Measurements from ENCODE around the gene SEC24B.
"Not testable (repeated sequence)": the region's sequence is repeated elsewhere in the genome, so short reads cannot be mapped to it uniquely, and the experiment has no call there.

The SEC24B gene

DNA sequence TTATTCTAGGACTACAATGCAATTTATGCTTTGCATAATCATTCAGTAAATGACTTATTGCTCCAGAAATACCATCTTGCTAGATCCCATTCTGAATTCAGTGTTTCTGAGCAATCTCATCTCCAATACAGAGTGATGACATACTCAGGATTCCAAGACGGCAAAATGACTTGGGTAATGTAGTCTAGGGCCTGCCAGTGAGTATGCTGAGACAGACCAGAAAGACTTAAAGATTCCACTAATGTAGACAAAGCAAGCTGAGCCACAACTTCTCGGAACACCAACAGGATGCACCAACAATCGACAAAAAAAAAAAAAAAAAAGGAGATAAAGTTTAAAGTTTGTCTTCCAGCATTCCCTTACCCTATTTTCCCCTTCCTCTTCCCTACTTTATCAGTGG is 919 bp upstream of the SEC24B start:
- DNase-seq (ENCODE audit: low spot score), result peak; percentile 3

DNA sequence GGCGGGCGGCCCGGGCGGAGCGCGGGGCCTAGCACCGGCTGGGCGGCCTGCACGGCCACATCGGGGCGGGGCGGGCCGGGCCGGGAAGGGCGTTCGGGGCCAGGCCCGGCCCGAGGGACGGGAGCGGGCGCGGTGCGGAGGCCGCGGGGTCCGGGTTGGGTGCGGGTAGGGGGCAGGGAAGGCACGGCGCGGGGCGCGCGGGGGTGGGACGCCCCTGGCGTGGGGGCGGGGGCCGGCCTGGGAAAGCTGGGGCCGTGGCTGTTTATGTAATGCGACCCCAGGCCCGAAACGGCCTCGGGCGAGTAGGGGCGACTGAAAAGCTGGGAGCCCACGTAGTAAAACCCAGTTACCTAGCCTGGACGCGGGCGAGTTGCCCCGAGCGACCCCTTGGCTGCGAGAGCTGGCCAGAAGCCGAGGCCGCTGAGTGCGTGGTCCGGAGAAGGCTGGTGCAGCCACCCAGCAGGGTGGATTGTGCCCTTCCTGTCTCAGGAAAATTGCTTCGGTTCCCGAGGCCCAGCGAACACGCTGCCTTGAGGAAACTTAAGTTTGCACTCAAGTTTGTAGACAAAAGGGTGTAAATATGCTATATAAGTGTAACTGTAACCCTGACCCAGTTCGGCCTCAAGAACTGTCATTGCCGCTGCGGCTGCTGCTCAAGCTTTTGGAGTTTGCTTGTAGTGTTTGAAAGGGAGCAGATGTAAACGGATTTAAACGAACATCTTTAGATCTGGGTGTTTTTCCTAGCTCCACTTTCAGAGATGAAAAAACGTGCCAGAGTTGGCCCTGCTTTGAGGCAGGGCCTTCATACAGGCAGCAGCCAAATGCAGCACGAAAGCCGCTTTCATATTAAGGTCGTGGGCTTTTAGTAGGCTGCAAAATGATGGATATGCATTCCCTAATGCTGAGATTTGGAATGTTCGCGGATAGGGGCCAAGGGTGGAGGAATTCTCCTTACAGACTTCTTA is 674 bp downstream of the SEC24B start:
- no peak for DNase-seq (ENCODE audit: low spot score)

DNA sequence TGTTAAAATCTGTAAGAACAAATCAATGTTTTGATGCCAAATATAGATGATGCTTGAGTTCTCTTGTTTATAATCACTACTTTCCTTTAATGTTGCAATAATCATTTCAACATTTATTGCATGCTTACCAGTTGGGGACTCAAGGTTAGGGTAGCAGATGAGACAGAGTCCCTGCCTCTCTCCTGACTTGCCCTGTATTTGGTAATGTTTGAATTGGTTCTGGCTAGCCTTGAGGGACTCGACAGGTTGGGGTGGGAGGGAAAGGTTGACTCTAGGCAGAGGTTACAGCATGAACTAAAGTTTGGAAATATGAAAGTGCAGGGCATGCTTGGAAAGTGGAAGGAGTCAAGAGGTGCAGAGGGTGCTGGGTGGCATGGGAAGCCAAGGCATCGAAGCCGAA is 2.0 kb downstream of the SEC24B start:
- DNase-seq (ENCODE audit: low spot score), result no peak

DNA sequence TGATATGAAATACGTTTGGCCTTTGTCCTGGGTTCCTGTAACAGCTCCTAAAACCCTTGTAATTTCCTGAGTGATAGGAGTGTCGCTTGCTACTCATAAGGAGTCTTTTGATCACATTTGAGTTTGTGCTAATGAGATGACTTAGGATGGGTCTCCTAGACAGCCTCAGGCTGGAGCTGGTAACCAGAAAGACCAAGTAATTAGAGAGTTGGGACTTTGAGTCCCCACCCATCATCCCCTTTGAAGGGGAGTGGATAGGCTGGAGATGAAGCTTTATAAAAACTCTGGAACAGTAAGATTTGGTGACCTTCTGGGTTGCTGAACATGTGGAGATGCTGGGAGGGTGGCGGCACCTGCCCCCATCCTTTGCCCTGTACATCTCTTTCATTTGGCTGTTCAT is 2.9 kb downstream of the SEC24B start:
- DNase-seq (ENCODE audit: low spot score), result no peak

DNA sequence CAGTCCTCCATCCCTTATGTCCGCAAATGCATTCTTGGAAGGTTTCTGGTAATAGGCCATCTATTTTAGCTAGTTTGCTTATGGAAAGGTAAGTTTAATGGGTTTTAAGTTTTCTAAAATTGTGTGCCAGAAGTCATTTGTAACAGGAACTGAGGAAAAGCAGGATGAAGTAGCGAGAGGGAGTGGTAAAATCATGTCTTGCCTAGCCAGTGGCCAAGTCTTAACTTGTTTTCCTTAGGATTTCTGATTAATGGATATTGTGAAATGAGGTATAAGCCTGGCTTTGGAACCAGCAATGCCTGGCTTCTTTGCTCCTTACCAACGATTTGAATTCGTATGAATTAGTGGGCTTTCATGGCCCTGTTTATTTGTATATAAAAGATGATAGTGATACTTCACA is 7.3 kb downstream of the SEC24B start:
- DNase-seq (ENCODE audit: low spot score), result no peak

DNA sequence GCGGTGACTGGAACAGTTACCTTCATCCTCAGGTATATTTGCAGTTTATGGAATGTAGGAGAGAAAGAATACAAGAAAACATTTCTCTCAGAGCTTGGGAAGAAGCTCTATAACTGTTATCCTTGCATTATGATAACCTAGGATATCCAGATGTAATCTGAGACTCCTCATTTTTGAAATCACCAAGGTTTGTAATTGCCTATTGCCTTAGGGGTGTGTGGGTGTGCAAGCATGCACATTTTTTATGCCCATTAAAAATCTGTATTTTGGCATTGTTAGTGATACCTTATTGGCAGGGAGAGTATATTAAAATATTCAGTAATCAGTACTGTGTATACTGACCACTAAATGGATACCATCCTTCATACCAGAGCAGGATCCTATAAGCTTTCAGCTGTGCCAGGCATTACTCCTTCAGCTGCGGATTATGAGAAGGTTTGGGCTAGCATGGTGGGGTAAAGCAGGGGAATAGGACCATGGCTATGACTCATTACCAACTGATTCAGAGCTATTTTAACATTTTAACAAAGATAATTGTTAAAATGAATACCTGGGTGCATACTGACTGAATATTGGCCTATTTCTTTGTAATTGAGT is 8.3 kb downstream of the SEC24B start:
- DNase-seq (ENCODE audit: low spot score), result no peak

DNA sequence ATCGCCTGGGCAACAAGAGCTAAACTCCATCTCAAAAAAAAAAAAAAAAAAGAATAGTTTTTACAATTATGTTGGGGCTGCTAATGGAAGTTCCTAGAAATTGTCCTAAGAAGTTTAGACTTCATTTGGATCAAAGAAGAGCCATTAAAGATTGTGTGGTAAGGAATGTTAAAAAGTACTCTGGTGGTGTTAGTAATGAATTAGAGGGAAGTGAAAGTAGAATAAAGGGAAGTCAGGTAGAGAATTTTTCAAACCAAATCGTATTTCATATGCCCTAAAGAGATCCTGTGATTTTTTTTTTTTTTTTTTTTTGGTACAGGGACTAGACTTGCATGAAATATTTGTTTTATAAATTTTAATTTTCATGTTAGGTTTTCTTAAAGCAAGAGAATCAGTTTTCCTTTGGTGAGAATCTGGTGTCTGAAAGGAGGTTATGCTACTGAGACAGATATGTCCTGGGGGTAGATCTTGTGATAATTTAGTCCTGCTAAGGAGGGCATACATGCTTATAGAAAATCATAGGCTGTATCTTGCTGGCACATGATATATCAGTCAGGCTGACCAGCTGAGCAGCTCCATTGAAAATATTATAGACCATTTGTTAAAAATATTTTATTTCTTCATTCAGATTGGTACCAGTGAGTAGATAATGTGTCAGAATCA is 10.7 kb downstream of the SEC24B start:
- DNase-seq (ENCODE audit: low spot score), result no peak

DNA sequence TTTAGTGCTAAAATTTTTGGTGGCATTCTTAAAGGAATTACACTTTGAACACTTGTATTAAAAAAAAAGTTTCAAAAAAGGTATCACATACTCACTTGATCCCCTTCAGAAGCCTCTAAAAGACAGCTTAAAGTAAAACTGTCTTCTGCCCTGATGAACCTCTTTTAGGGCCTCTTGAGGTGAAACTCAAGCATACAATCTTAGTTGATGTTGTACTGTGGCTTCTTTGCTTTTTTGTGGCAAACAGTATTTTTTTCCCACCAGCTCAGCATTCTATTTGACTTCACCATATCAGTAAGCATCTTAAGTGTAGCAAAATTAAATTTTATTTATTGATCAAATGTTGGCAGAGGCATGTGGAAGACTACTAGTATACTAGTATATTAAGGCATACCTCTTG is 13.7 kb downstream of the SEC24B start:
- DNase-seq (ENCODE audit: low spot score), result no peak

DNA sequence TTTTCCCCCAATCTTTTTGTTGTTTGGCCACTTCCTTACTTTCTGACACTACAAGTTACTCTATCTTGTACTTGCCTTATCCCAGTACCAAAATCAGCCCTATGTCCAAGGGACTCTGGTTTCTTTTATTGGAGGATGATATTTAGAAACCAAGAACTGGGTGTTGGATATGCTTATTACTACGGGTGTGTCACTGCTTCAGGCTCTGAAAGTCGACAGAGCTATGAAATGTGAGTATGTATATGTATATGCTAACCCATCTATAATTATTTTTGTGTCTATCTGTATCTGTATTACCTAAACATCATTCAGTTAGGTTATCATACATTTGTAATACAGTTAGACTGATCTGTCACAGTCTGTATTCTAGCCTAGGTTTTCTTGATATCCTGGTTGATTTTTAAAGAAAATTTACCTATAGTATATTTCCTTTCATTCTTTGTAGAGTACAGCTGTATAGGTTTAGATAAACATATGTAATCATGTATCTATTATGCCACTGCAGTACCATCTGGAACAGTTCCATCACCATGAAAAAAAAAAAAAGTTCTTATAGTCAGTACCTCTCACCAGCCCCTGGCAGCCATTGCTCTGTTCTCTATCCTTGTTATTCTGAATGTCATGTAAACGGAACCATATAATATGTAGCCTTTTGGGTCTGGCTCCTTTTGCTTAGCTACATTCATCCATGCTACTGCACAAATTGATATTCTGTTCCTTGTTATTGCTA is 18.1 kb downstream of the SEC24B start:
- DNase-seq (ENCODE audit: low spot score), result no peak

DNA sequence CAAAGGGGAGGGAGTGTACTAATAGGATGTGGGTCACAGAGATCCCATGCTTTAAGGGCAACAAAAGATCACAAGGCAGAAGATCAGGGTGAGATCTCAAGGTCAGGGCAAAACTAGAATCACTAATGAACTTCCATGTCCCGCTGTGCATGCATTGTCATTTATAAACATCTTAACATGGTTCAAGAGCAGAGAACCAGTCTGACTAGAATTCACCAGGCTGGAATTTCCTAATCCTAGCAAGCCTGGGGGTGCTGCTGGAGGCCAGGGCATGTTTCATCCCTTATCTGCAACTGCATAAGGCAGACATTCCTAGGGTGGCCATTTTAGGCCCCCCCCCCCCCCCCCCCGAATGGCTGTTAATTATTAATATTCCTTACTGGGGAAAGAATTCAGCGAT is 19.5 kb downstream of the SEC24B start:
- DNase-seq (ENCODE audit: low spot score), result not testable (repeated sequence)

DNA sequence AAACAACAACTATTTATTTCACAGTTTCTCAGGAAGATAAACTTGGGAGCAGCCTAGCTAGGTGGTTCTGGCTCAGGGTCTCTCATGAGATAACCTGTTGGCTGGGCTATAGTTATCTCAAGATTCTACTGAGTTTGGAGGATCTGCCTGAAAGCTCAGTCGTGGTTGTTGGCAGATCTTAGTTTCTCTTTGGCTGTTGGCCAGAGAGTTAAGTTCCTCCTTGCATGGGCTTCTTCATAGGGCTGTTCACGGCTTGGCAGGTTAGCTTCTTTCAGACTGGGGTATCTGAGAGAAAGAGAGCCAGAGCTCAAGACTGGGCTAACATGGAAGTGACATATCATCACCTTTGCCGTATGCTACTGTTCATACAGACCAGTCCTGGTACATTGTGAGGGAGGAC is 28.7 kb downstream of the SEC24B start:
- no peak for DNase-seq (ENCODE audit: low spot score)

DNA sequence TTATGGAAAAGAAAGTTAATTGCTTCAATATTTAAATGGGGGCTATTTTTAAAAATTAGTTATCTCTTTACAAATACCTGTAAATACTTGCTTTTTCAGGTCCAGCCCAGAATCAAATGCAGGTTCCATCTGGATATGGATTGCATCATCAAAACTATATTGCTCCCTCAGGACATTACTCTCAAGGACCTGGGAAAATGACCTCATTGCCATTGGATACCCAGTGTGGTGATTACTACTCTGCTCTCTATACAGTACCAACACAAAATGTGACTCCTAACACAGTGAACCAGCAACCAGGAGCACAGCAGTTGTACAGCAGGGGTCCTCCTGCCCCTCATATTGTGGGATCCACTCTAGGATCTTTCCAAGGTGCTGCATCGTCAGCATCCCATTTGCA is 29.2 kb downstream of the SEC24B start:
- DNase-seq (ENCODE audit: low spot score), result no peak

DNA sequence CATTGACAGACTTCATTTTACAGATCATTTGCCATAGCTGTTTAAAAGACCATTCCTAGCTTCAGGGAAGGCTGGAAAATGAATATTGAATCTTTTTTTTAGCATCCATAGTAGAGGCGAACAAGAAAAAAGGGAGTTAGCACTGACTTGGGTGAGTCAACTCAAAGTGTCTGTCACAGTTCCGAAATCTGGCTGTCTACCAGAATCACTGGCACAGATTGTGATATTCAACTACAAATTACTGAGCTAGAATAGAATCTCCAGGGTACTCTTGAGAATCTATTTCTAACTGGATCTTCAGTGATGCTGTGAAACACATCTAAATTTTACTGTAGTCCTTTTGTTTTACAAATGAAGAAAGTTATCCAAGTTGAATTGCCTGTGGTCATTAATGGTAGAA is 31.5 kb downstream of the SEC24B start:
- DNase-seq (ENCODE audit: low spot score), result no peak

DNA sequence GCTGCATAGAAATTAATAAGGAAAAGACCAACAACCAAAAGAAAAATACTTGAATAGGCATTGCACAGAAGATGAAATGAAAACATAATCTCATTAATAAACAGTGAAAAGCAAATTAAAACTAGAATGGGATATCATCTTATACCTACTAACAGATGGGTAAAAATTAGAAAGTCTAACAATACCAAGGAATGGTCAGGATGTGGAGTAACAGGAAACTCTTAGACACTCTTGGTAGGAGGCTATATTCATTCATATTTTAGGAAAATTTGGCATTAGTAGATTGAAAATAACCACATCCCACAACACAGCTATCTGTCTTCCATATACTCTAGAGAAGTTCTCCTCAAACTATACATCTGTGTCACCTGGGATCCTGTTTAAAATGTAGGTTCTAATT is 36.3 kb downstream of the SEC24B start:
- DNase-seq (ENCODE audit: low spot score), result no peak

DNA sequence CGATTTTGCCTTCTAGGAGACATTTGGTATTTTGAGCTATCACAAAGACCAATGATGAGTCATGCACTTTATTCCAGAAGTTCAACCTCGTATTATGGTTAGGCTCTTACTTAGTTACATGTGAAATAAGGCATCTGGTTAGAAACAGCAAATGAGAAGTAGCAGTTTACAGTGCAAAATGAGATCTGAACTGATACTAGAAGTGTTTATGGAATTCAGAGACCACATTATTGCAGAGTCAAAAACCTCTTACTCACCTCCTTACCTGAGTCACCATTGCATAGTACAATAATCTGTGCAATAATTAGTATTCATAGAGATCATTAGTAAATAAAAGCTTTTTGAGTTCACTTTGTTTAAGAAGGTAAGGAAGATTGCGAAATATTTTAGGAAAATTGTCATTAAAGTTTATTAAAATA is 38.7 kb downstream of the SEC24B start:
- no peak for DNase-seq (ENCODE audit: low spot score)

DNA sequence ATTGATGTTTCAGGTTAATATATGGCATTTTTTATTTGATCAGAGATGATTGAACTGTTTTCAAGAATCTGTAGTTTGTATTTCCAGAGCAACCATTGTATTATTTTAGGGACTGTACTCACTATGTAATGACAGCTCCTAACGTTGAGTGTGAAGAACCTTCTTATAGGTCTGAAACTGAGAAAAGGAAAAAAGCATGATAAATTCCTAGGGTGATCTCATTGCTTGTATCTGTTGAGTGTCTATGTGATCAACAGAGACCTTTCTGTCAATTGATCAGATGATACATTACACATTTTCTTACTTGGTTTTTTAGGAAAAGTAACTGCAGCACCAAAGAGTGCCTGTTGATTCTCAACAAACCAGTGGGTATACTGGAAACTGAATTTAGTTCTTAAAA is 40.2 kb downstream of the SEC24B start:
- DNase-seq (ENCODE audit: low spot score), result no peak

DNA sequence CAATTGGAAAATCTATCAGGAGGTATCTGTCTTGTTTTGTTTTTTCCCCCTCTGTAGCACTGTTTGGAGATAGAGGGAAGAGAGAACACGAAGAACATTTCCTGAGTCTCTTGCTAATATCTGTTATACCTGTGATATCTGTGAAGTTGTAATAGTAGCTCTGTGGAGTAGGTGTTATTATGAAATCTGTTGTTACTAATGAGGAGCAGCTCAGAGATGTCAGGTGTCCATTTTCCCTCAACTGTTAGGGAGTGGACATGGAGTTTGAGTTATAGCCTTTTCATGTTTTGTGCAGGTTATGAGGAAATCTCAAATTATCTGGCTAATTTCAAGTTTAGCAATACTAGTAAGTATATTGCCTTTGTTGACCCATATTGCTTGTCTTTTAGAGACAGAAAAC is 52.4 kb downstream of the SEC24B start:
- DNase-seq (ENCODE audit: low spot score), result no peak

DNA sequence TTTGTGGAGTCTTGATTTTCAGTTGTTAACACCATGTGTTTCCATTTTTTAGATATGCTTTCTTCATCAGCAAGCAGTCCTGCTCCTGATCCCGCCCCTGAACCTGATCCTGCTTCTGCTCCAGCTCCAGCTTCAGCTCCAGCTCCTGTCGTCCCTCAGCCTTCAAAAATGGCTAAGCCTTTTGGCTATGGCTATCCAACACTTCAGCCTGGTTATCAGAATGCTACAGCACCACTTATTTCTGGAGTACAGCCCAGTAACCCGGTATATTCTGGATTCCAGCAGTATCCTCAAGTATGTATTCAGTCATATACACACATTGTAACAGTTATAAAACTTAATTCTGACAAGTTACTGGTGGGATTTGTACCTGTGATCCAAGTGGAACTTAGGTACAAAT is 60.9 kb downstream of the SEC24B start:
- no peak for DNase-seq (ENCODE audit: low spot score)

DNA sequence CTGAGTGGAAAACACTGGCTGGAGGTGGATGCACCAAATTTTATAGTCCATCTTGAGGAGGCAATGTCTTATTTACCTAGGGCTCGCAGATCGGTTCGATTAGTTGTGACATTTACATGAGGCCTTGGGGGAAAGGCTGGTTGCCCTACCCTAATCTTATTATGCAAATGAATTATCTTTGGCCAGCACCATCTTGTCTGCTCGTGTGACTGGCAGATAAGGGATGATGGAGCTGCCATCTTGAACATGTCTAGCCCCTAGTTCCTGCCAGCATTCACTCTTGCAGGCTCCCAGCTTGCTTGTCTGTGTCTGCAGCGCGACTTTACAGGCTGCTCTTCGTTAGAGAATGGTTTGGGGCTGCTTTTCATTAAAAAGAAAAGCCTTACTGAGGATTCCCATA is 61.9 kb downstream of the SEC24B start:
- DNase-seq (ENCODE audit: low spot score), result no peak

DNA sequence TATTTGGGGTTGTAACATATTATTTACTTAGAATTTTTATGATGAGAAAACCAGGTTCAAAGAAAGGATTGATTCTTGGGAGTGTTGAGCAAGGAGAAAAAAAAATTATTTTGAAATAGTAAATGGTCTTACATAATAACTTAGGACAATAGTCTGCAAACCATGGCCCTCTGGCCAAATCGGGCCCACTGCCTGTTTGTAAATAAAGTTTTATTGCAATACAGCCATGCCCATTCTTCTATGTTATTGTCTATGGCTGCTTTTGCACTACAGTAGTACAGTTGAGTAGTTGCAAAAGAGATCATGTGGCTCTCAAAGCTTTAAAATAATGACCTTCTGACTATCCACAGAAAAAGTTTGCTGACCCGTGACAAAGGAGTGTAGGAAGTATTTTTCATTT is 63.3 kb downstream of the SEC24B start:
- DNase-seq (ENCODE audit: low spot score), result no peak

DNA sequence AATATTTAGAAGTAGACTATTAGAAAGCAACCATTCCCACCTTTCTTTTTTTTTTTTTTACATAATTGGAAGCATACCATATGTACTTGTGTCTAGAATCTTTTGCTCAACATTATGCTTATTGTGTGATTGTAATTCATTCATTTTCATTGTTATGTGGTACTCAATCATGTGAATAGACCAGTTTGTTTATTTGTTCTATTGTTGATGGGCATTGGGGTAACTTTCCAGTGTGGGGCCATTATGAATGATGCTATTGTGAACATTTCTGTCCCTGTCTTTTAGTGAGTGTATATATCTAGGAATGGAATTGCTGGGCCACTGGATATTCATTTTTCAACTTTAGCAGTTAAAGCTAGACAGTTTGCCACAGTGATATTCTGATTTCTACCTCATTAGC is 63.9 kb downstream of the SEC24B start:
- DNase-seq (ENCODE audit: low spot score), result no peak

DNA sequence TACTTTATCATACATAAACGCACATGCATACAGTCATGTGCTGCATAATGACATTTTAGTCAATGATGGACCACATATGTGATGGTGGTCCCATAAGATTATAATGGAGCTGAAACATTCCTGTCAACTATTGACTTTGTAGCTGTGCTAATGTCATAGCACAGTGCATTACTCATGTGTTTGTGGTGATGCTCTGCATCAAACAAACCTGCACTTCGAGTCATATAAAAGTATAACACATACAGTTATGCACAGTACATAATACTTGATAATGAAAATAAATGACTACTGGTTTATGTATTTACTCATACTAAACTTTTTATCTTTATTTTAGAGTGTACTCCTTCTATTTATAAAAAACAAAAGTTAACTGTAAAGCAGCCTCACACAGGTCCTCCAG is 65.9 kb downstream of the SEC24B start:
- DNase-seq (ENCODE audit: low spot score), result no peak

DNA sequence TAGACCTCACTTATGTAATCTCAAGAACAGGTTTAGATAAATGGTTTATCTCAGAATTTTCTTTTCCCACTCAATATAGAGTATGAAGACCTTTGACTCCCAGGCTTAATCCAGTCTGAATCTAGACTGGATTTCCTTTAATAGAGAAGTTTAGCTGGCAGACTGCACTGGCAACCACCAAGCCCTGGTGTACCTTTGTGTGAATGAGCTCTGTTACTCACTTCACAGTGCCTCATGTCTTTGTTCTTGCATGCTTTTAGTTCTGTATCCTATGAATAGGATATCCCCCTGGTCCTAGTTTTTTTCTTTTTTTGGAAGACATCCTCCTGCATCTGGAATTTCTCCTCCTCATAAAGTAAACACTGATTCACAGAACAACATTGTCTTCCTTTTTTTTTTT is 73.3 kb downstream of the SEC24B start:
- DNase-seq (ENCODE audit: low spot score), result no peak

All from CD4-positive, alpha-beta T cell treated with Interleukin-6 at 100 ng/mL for 8 hours (primary cell).